SK-N-SH treated with all-trans-retinoic acid at 6 μM for 48 hours (cell line): ENCODE results near the gene ERN1.

Experiments used
- ATAC-seq: fragments of 200-7000 bp; cut with Tn5 transposase; 3 replicates; pipeline ENCODE4 v1.9.1; 2020; ENCODE audit warnings: mild to moderate bottlenecking, moderate library complexity
- ARNTL ChIP-seq: fragments of 450-650 bp; formaldehyde crosslinking; IDR thresholded peaks from 2 replicates; pipeline ENCODE4 v1.5.0; 2020; ENCODE audit warnings: low read depth, mild to moderate bottlenecking, moderate library complexity, borderline replicate concordance
- BACH2 ChIP-seq: fragments of 250-450 bp; sonication (Bioruptor Pico); IDR thresholded peaks from 2 replicates; pipeline ENCODE4 v1.9.0; 2021; ENCODE audit warnings: mild to moderate bottlenecking, borderline replicate concordance
- CSRNP3 ChIP-seq: fragments of 250-450 bp; sonication (Bioruptor Pico); IDR thresholded peaks from 2 replicates; pipeline ENCODE4 v1.5.1; 2021; ENCODE audit warnings: mild to moderate bottlenecking, moderate library complexity
- ESRRG ChIP-seq: fragments of 250-450 bp; sonication (Bioruptor Pico); IDR thresholded peaks from 2 replicates; pipeline ENCODE4 v1.6.1; 2021; ENCODE audit warnings: mild to moderate bottlenecking
- GLIS3 ChIP-seq: fragments of 250-450 bp; sonication (Bioruptor Pico); IDR thresholded peaks from 2 replicates; pipeline ENCODE4 v1.5.0; 2020; ENCODE audit warnings: mild to moderate bottlenecking, moderate library complexity
- ISL1 ChIP-seq: fragments of 250-450 bp; sonication (Bioruptor Pico); IDR thresholded peaks from 2 replicates; pipeline ENCODE4 v2.1.2; 2022; ENCODE audit warnings: mild to moderate bottlenecking, moderate library complexity
- OSR1 ChIP-seq: fragments of 250-450 bp; sonication (Bioruptor Pico); IDR thresholded peaks from 2 replicates; pipeline ENCODE4 v1.8.0; 2022; ENCODE audit warnings: moderate library complexity, mild to moderate bottlenecking, inconsistent platforms
- POU6F1 ChIP-seq: fragments of 250-450 bp; sonication (Bioruptor Pico); IDR thresholded peaks from 2 replicates; pipeline ENCODE4 v1.8.0; 2021; ENCODE audit warnings: low read depth, mild to moderate bottlenecking, moderate library complexity, borderline replicate concordance
- PPARA ChIP-seq: fragments of 250-450 bp; sonication (Bioruptor Pico); IDR thresholded peaks from 2 replicates; pipeline ENCODE4 v1.5.0; 2020; ENCODE audit warnings: mild to moderate bottlenecking, borderline replicate concordance
- SNAI2 ChIP-seq: fragments of 250-450 bp; sonication (Bioruptor Pico); IDR thresholded peaks from 2 replicates; pipeline ENCODE4 v1.5.0; 2020; ENCODE audit warnings: mild to moderate bottlenecking, moderate library complexity
- TCF4 ChIP-seq: fragments of 250-450 bp; sonication (Bioruptor Pico); IDR thresholded peaks from 2 replicates; pipeline ENCODE4 v1.8.0; 2021; ENCODE audit warnings: mild to moderate bottlenecking, moderate library complexity, borderline replicate concordance
- TOX ChIP-seq: fragments of 250-450 bp; sonication (Bioruptor Pico); IDR thresholded peaks from 2 replicates; pipeline ENCODE4 v1.8.0; 2021; ENCODE audit warnings: mild to moderate bottlenecking, moderate library complexity, borderline replicate concordance
- ZFP3 ChIP-seq: fragments of 250-450 bp; sonication (Bioruptor Pico); IDR thresholded peaks from 2 replicates; pipeline ENCODE4 v1.5.0; 2020; ENCODE audit warnings: mild to moderate bottlenecking, moderate library complexity
- ZFP30 ChIP-seq: fragments of 450-650 bp; formaldehyde crosslinking; IDR thresholded peaks from 2 replicates; pipeline ENCODE4 v1.5.0; 2022; ENCODE audit warnings: mild to moderate bottlenecking, moderate library complexity
- ZNF565 ChIP-seq: fragments of 450-650 bp; formaldehyde crosslinking; conservative IDR thresholded peaks from 2 replicates; pipeline ENCODE4 v1.5.0; 2020; ENCODE audit warnings: low read depth, mild to moderate bottlenecking, moderate library complexity
- ZNF70 ChIP-seq: fragments of 450-650 bp; formaldehyde crosslinking; IDR thresholded peaks from 2 replicates; pipeline ENCODE4 v1.5.0; 2020; ENCODE audit warnings: mild to moderate bottlenecking, moderate library complexity
- TF ChIP-seq, protein P1 (sequence below): fragments of 250-450 bp; sonication (Bioruptor Pico); IDR thresholded peaks from 2 replicates; pipeline ENCODE4 v1.5.0; 2020; ENCODE audit warnings: mild to moderate bottlenecking, moderate library complexity
- TF ChIP-seq, protein P2 (sequence below): fragments of 250-450 bp; sonication (Bioruptor Pico); IDR thresholded peaks from 2 replicates; pipeline ENCODE4 v1.8.0; 2020; ENCODE audit warnings: mild to moderate bottlenecking, moderate library complexity, borderline replicate concordance

ERN1 gene

DNA sequence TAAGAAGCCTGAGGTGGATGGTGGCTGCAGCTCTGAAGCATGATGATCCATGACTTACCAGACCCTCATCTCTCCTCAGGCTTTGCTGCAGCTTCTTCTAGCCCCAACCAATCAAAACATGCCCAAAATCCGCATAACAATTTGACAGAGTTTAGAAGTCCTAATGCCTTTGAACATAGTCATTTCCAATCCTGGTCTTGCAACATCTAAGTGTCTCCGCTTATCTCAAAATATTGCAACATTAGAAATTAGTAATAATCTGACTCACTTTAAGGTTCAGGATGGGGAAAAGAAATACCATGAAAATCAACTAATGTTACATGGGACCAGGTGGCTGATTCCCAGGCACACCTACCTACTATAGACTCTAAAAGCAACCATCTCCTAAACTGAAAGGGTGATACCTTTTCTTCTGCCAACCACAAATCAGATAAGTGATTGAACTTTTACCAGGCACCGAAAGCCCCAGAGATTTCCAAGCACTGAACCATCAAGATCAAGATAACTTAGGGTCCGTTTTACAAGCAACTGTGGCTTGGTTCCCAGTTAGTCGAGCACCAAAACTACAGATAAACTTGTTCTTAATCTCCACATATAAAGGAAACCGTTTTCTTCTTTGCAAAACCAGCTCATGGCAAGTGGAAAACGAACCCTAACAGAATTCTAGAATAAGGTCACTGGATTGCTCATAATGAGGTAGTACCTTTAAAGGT, 14.0 kb downstream of the ERN1 start:
- no peak for ATAC-seq

GRCh38 chr17:64115043-64115698, 14.8 kb downstream of the ERN1 start:
- no peak for ATAC-seq
- no peak for TF ChIP-seq ESRRG (CRISPR knock-in tag)
- no peak for TF ChIP-seq ZFP30 (CRISPR knock-in tag)
- no peak for TF ChIP-seq GLIS3 (CRISPR knock-in tag)

More for the DNA sequence above, 14.0 kb downstream of the ERN1 start:
- no peak for TF ChIP-seq ZFP3
- TF ChIP-seq SNAI2 (CRISPR knock-in tag): no peak
- TF ChIP-seq TOX (CRISPR knock-in tag): no peak
- TF ChIP-seq GLIS3 (CRISPR knock-in tag): no peak
- no peak for TF ChIP-seq BACH2 (CRISPR knock-in tag)
- TF ChIP-seq ZNF70 (CRISPR knock-in tag): no peak
- TF ChIP-seq TCF4 (CRISPR knock-in tag): no peak

GRCh38 chr17:64113006-64113405, 16.9 kb downstream of the ERN1 start:
- no peak for ATAC-seq
- TF ChIP-seq TCF4 (CRISPR knock-in tag) (no peak), ISL1 (CRISPR knock-in tag) (no peak), ARNTL (CRISPR knock-in tag) (no peak), SNAI2 (CRISPR knock-in tag) (no peak), ZNF565 (CRISPR knock-in tag) (no peak), POU6F1 (CRISPR knock-in tag) (no peak)

- no peak for ATAC-seq
- no peak for TF ChIP-seq ARNTL (CRISPR knock-in tag)
- TF ChIP-seq PPARA (CRISPR knock-in tag): no peak
- no peak for TF ChIP-seq GLIS3 (CRISPR knock-in tag)
- no peak for TF ChIP-seq ZFP3
- no peak for TF ChIP-seq ISL1 (CRISPR knock-in tag)
- TF ChIP-seq, protein P1, sequence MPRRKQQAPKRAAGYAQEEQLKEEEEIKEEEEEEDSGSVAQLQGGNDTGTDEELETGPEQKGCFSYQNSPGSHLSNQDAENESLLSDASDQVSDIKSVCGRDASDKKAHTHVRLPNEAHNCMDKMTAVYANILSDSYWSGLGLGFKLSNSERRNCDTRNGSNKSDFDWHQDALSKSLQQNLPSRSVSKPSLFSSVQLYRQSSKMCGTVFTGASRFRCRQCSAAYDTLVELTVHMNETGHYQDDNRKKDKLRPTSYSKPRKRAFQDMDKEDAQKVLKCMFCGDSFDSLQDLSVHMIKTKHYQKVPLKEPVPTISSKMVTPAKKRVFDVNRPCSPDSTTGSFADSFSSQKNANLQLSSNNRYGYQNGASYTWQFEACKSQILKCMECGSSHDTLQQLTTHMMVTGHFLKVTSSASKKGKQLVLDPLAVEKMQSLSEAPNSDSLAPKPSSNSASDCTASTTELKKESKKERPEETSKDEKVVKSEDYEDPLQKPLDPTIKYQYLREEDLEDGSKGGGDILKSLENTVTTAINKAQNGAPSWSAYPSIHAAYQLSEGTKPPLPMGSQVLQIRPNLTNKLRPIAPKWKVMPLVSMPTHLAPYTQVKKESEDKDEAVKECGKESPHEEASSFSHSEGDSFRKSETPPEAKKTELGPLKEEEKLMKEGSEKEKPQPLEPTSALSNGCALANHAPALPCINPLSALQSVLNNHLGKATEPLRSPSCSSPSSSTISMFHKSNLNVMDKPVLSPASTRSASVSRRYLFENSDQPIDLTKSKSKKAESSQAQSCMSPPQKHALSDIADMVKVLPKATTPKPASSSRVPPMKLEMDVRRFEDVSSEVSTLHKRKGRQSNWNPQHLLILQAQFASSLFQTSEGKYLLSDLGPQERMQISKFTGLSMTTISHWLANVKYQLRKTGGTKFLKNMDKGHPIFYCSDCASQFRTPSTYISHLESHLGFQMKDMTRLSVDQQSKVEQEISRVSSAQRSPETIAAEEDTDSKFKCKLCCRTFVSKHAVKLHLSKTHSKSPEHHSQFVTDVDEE (CRISPR knock-in tag): no peak
- no peak for TF ChIP-seq CSRNP3 (CRISPR knock-in tag)
- TF ChIP-seq OSR1 (CRISPR knock-in tag): no peak
- no peak for TF ChIP-seq ZNF565 (CRISPR knock-in tag)
- TF ChIP-seq BACH2 (CRISPR knock-in tag): no peak
- TF ChIP-seq, protein P2, sequence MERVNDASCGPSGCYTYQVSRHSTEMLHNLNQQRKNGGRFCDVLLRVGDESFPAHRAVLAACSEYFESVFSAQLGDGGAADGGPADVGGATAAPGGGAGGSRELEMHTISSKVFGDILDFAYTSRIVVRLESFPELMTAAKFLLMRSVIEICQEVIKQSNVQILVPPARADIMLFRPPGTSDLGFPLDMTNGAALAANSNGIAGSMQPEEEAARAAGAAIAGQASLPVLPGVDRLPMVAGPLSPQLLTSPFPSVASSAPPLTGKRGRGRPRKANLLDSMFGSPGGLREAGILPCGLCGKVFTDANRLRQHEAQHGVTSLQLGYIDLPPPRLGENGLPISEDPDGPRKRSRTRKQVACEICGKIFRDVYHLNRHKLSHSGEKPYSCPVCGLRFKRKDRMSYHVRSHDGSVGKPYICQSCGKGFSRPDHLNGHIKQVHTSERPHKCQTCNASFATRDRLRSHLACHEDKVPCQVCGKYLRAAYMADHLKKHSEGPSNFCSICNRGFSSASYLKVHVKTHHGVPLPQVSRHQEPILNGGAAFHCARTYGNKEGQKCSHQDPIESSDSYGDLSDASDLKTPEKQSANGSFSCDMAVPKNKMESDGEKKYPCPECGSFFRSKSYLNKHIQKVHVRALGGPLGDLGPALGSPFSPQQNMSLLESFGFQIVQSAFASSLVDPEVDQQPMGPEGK (CRISPR knock-in tag): no peak
- no peak for TF ChIP-seq SNAI2 (CRISPR knock-in tag)
- TF ChIP-seq TOX (CRISPR knock-in tag): no peak
- TF ChIP-seq ESRRG (CRISPR knock-in tag): no peak
- TF ChIP-seq, all 23 proteins: peak for 0
Observed at GRCh38 chr17:64111831-64112230, 18.1 kb downstream of the ERN1 start.
